ENCODE measurements around the gene KHSRP.
A peak's percentile ranks its signal among the peaks of the same experiment; 100 is the strongest.

KHSRP gene

GRCh38 chr19:6392221-6393073, 32.2 kb downstream of the KHSRP start:
- no peak for DNase-seq

GRCh38 chr19:6387372-6387771, 37.2 kb downstream of the KHSRP start:
- DNase-seq = no peak

- DNase-seq = no peak
Observed at GRCh38 chr19:6384381-6384780, 40.2 kb downstream of the KHSRP start.

DNA sequence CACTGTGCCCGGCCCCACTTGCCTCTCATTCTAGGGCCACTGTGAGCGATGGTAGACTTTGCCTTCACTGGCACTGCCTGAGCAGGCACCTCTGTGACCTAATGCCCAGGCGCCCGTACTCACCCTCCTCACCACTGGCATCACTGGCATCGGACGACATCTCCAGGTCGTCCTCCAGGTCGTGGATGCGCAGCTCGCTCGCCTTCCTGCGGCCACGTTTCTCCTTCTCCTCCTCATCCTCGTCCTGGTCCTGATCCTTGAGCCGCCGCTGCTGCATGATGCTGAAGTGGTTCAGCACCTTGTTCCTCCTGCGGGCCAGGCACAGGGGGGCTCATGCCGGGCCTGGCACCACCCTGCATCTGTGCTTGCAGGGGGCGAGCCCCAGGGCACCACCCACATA, 41.4 kb downstream of the KHSRP start:
- no peak for DNase-seq

DNA sequence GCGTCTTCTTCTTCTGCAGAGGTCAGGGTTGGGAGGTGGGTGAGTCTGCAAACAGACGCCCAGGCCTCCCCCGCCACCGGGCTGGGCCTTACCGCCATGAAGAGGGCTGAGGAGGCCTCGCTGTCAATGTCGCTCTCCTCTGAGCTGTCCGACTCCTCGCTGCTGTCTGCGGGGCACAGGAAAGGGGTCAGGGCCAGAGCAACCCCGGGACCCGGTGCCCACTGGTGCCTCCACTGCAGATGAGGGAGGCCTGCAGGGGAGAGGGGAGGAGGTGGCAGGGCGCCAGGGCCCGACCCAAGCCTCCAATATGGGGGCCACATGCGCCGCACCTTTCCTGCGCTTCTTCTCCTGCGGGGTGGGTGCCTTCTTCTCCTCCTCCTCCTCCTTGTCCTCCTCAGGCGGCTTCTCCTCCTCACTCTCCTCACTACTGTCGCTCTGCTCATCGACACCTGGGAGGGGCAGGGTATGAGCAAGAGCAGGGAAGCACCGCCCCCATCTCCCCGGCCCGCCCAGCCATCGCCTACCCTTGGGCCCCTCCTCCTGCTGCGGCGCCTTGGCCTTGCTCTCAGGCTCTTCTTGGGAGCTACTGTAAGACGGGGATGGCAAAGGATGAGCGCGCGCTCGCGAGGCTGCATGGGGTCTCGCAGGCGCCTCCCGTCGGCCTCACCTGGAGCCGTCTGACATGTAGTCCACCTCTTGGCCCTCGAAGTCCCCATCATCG, 43.4 kb downstream of the KHSRP start:
- DNase-seq = no peak

DNA sequence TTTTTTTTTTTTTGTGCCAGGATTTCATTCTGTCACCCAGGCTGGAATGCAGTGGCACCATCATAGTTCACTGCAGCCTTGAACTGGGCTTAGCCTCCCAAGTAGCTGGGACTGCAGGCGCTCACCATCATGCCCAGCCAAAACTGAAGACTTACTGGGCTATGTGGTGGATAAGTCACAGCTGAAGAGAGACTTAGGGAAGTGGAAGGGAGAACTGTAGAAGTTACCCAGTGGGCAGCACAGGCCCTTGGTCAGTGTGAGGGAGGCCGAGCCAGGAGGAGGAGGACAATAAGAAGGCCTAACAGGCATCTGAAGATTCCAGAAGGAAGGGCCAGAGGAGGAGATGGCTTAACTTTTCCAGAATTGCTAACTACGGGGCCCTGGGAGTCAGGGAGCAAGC, 44.9 kb downstream of the KHSRP start:
- no peak for DNase-seq

GRCh38 chr19:6378486-6378885, 46.1 kb downstream of the KHSRP start:
- no peak for DNase-seq

- no peak for DNase-seq
Observed at GRCh38 chr19:6378041-6378440, 46.6 kb downstream of the KHSRP start.

- no peak for DNase-seq
Observed at GRCh38 chr19:6376512-6377190, 48.0 kb downstream of the KHSRP start.

DNA sequence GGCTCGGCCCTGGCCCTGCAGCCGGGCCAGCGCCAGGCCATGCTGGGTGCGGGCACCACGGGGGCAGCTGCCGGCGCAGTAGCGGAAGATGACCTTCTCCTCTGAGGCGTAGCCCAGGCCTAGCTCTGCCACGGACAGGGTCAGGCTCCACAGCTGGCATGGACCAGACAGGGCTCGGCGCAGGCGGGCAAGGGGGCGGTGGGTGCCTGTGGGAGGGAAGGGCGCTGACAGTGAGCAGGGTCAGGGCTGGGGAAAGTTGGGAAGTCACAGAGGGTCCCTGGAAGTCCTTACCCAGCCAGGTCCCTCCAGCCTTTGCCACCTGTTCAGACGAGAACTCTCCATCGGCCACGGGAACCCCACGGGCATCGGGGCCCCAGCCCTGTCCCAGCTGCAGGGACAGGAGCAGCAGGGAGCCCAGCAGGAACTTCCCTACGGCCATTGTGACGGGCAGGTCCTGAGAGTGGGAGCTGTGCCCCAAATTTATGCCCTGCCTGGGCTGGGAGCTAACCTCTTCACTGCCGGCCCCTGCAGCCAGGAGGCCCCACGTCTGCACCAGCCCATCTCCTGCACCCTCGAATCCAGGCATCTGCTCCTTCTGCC, 49.1 kb downstream of the KHSRP start, which contains the start of gene PSPN:
Gene PSPN, minus strand, starts transcription at position 523 of the 600 bp plus-strand sequence. Its CDS starts 84 bp downstream, at position 439.
- DNase-seq = no peak

DNA sequence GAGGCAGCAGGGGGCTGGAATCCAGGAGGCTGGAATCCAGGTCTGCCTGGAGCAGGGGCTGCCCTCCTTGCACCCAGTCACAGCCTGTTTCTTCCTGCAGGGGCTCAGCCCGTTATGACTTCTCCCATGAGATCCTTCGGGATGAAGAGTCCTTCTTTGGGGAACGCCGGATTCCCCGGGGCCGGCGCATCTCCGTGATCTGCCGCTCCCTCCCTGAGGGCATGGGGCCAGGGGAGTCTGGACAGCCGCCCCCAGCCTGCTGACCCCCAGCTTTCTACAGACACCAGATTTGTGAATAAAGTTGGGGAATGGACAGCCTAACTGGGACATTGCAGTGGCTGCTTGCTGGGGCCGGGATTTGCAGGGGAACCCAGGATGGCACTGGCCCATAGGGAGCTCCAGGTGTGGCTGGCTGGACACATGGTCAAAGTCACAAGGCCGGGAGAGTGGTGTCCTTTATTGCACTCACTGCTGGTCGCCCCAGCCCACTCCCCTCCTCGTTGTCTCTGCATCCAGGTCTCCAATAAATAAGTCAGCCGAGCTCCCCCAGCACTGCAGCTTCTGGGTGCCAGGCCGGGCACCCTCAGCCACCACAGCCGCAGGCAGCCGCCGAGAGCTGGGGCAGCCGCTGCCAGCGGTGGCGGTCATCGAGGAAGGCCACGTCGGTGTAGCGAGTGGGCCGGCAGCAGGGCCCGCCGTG, 49.8 kb downstream of the KHSRP start:
- no peak for DNase-seq

DNA sequence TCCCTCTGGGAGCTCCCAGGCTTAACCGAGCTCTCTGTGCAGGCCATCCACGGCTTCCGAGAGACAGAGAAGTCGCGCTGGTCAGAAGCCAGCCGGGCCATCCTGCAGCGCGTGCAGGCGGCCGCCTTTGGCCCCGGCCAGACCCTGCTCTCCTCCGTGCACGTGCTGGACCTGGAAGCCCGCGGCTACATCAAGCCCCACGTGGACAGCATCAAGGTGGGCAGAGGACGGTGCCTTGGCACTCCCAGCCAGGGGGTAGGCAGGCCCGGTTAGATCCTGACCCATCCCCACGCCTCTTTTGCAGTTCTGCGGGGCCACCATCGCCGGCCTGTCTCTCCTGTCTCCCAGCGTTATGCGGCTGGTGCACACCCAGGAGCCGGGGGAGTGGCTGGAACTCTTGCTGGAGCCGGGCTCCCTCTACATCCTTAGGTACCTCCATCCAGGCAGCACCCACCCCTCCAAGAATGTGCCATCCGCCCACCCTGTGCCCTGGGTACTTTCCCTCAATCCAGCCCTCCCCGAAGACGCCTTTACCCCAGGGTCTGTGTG, 50.4 kb downstream of the KHSRP start:
- DNase-seq = no peak

DNA sequence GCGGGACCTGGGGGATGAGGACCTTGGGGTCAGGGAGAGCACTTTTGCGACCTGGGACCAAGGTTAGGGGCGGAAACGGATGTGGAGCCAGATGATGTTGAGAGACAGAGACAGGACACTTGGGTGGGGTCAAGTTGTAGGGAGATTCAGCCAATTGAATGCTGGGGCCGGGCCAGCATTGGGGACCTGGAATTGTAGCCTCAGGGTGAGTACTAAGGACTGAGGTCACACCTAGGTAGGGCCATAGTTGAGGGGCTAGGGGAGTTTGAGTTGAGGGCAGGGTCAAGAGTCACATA, 50.9 kb downstream of the KHSRP start:
- no peak for DNase-seq

GRCh38 chr19:6373096-6373812, 51.4 kb downstream of the KHSRP start:
- DNase-seq = peak; percentile 100

- DNase-seq = peak; percentile 95 to 97
Observed at GRCh38 chr19:6372594-6373095, 52.0 kb downstream of the KHSRP start, which contains the start of gene ALKBH7. TSS of gene ALKBH7 (plus strand) at chr19:6372794. CDS start at chr19:6372821, 27 bp downstream.

DNA sequence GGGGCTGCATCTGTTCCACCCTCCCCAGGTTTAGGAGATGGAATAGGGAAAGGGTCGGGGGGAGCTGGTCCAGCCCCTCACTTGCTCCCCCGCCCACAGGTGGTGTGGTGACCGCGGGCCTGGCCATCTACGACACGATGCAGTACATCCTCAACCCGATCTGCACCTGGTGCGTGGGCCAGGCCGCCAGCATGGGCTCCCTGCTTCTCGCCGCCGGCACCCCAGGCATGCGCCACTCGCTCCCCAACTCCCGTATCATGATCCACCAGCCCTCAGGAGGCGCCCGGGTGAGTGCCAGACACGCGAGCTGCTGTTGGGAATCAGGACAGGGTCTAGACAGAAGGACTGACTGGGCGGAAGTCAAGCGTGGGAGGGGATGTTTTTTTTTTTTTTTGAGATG, 60.3 kb downstream of the KHSRP start:
- DNase-seq = no peak

Data from activated CD4-positive, alpha-beta T cell treated with anti-CD3 and anti-CD28 coated beads, Interleukin-2, amount 50 U/mL, for 48 hours (primary cell).